ENCODE results near the gene ADAM10. TPM values are rescaled to one million over a fixed set of nuclear protein-coding genes. Genes with fewer than 3 reads are reported as not detected.
A peak's percentile ranks its signal among the peaks of the same experiment; 100 is the strongest.

ADAM10 gene
- total RNA-seq, 2 donors from 2014 or later = 191 to 211 TPM

GRCh38 chr15:58779554-58779953 is 30.0 kb upstream of the ADAM10 start:
- H3K9me3 Mint-ChIP-seq = peaks cover 4% of the 10 kb centered on the region
- Histone ChIP-seq H3K36me3 (ENCODE audit: control insufficient read depth, insufficient read depth, low read length) (peaks cover 21% of the 10 kb centered on the region), H3K4me1 (ENCODE audit: control insufficient read depth, insufficient read depth, low read length) (no peaks in the 10 kb centered on the region), H3K27me3 (ENCODE audit: control insufficient read depth, insufficient read depth, low read length, poor library complexity, severe bottlenecking) (no peaks in the 10 kb centered on the region), H3K9ac (ENCODE audit: extremely low read depth, low read length, poor library complexity, severe bottlenecking) (no peak overlapping the region), H3K9me3 (ENCODE audit: control insufficient read depth, low read length) (peaks cover 4% of the 10 kb centered on the region), H3K4me3 (ENCODE audit: low read length) (no peak overlapping the region), H3K27ac (ENCODE audit: low read depth, low read length) (no peak overlapping the region)
- H3K36me3 Mint-ChIP-seq (ENCODE audit: low read depth) = peaks cover 12% of the 10 kb centered on the region
- no peaks in the 10 kb centered on the region for H3K27me3 Mint-ChIP-seq (ENCODE audit: insufficient read depth)
- no peak overlapping the region for H3K4me3 Mint-ChIP-seq
- no peak overlapping the region for H3K27ac Mint-ChIP-seq
- 100% methylated on average over 1 of the region's 1 CpG; no CpG with 5 or more reads in 1 of the 2 experiments for WGBS, 2 experiments (ENCODE audit: insufficient coverage in 1 of 2, insufficient read length in 1 of 2)
- TF ChIP-seq CTCF (conservative IDR thresholded peaks at IDR 0.05) = no peak
- DNase-seq = no peak
- peaks cover 15% of the 10 kb centered on the region for H3K4me1 Mint-ChIP-seq

GRCh38 chr15:58777107-58777506 is 27.6 kb upstream of the ADAM10 start:
- peaks cover 6% of the 10 kb centered on the region for H3K36me3 Mint-ChIP-seq (ENCODE audit: low read depth)
- peaks cover 13% of the 10 kb centered on the region for H3K36me3 ChIP-seq (ENCODE audit: control insufficient read depth, insufficient read depth, low read length)
- no peaks in the 10 kb centered on the region for H3K27me3 Mint-ChIP-seq (ENCODE audit: insufficient read depth)
- no peaks in the 10 kb centered on the region for H3K9me3 Mint-ChIP-seq
- H3K27ac Mint-ChIP-seq = no peak overlapping the region
- no peak overlapping the region for H3K4me3 Mint-ChIP-seq
- no peaks in the 10 kb centered on the region for H3K27me3 ChIP-seq (ENCODE audit: control insufficient read depth, insufficient read depth, low read length, poor library complexity, severe bottlenecking)
- H3K4me1 Mint-ChIP-seq = peaks cover 17% of the 10 kb centered on the region
- H3K9me3 ChIP-seq (ENCODE audit: control insufficient read depth, low read length) = no peaks in the 10 kb centered on the region
- H3K27ac ChIP-seq (ENCODE audit: low read depth, low read length) = no peak overlapping the region
- no peaks in the 10 kb centered on the region for H3K4me1 ChIP-seq (ENCODE audit: control insufficient read depth, insufficient read depth, low read length)
- no peak overlapping the region for H3K4me3 ChIP-seq (ENCODE audit: low read length)
- DNase-seq = no peak
- WGBS, 2 experiments (ENCODE audit: insufficient coverage in 1 of 2, insufficient read length in 1 of 2) = 96% methylated on average over 4 of the region's 4 CpGs
- no peak overlapping the region for H3K9ac ChIP-seq (ENCODE audit: extremely low read depth, low read length, poor library complexity, severe bottlenecking)
- TF ChIP-seq CTCF (conservative IDR thresholded peaks at IDR 0.05) = no peak

- no peak overlapping the region for H3K27ac Mint-ChIP-seq
- H3K4me3 Mint-ChIP-seq = no peak overlapping the region
- TF ChIP-seq CTCF (conservative IDR thresholded peaks at IDR 0.05) = no peak
- Histone ChIP-seq H3K9ac (ENCODE audit: extremely low read depth, low read length, poor library complexity, severe bottlenecking) (no peak overlapping the region), H3K9me3 (ENCODE audit: control insufficient read depth, low read length) (no peaks in the 10 kb centered on the region), H3K27me3 (ENCODE audit: control insufficient read depth, insufficient read depth, low read length, poor library complexity, severe bottlenecking) (no peaks in the 10 kb centered on the region), H3K36me3 (ENCODE audit: control insufficient read depth, insufficient read depth, low read length) (peaks cover 5% of the 10 kb centered on the region), H3K4me1 (ENCODE audit: control insufficient read depth, insufficient read depth, low read length) (no peaks in the 10 kb centered on the region), H3K4me3 (ENCODE audit: low read length) (peak overlapping the region; percentile 8), H3K27ac (ENCODE audit: low read depth, low read length) (no peak overlapping the region)
- WGBS, 2 experiments (ENCODE audit: insufficient coverage in 1 of 2, insufficient read length in 1 of 2) = 96 to 97% methylated on average over 3 of the region's 3 CpGs
- H3K36me3 Mint-ChIP-seq (ENCODE audit: low read depth) = peaks cover 5% of the 10 kb centered on the region
- DNase-seq = no peak
- peaks cover 19% of the 10 kb centered on the region for H3K4me1 Mint-ChIP-seq
- no peaks in the 10 kb centered on the region for H3K27me3 Mint-ChIP-seq (ENCODE audit: insufficient read depth)
- no peaks in the 10 kb centered on the region for H3K9me3 Mint-ChIP-seq
Observed at GRCh38 chr15:58775402-58775801, 25.9 kb upstream of the ADAM10 start.
